DMS53 (cell line): Measurements from ENCODE around the gene SEC63.
"Not testable (repeated sequence)": the region's sequence is repeated elsewhere in the genome, so short reads cannot be mapped to it uniquely, and the experiment has no call there.

Source experiments
- DNase-seq: peaks from one replicate; lab custom pipeline; 2025; lab: John Stamatoyannopoulos, UW

The SEC63 gene, protein sequence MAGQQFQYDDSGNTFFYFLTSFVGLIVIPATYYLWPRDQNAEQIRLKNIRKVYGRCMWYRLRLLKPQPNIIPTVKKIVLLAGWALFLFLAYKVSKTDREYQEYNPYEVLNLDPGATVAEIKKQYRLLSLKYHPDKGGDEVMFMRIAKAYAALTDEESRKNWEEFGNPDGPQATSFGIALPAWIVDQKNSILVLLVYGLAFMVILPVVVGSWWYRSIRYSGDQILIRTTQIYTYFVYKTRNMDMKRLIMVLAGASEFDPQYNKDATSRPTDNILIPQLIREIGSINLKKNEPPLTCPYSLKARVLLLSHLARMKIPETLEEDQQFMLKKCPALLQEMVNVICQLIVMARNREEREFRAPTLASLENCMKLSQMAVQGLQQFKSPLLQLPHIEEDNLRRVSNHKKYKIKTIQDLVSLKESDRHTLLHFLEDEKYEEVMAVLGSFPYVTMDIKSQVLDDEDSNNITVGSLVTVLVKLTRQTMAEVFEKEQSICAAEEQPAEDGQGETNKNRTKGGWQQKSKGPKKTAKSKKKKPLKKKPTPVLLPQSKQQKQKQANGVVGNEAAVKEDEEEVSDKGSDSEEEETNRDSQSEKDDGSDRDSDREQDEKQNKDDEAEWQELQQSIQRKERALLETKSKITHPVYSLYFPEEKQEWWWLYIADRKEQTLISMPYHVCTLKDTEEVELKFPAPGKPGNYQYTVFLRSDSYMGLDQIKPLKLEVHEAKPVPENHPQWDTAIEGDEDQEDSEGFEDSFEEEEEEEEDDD

DNA sequence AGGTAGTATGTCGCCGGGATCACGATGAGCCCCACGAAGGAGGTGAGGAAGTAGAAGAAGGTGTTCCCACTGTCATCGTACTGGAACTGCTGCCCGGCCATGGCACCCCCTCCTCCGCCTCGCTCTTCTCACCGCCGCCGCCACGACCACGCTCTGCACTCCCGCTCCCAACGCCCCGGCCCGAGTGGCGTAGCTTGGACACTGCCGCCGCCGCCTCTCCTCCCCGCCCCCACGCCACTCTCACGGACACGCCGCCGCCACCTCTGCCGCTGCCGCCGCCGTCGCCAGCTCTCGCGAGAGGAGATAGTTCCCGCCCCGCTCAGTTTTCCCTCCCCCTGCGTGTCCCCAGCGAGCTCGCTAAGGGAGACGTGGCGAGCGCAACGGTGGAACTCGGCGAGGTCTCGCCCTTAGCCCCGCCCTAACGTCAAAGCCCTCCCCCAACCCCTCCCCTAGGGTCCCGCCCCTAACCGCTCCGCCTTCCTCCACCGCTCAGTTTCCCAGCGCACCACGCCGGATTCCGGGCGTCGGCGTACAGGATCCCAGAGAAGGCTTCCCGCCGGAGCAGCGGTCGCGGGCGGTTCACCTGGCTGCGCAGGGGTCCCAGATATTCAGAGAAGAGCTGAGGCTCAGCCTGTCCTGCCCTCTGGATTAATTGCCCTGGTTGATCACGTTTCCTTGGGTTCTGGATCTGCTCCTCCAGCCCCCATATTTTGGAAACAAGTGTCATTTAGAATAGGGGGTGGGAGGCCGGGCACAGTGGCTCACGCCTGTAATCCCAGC is at the start of gene SEC63:
Gene SEC63, minus strand, starts transcription at position 300 of the 780 bp plus-strand sequence. Its CDS starts 199 bp downstream, at position 101.
- peak; percentile 98 for DNase-seq

GRCh38 chr6:108005961-108006360 is 48.0 kb upstream of the SEC63 start:
- DNase-seq = no peak

- DNase-seq = no peak
These were observed 46.9 kb upstream of the SEC63 start for GRCh38 chr6:108004861-108005260.

DNA sequence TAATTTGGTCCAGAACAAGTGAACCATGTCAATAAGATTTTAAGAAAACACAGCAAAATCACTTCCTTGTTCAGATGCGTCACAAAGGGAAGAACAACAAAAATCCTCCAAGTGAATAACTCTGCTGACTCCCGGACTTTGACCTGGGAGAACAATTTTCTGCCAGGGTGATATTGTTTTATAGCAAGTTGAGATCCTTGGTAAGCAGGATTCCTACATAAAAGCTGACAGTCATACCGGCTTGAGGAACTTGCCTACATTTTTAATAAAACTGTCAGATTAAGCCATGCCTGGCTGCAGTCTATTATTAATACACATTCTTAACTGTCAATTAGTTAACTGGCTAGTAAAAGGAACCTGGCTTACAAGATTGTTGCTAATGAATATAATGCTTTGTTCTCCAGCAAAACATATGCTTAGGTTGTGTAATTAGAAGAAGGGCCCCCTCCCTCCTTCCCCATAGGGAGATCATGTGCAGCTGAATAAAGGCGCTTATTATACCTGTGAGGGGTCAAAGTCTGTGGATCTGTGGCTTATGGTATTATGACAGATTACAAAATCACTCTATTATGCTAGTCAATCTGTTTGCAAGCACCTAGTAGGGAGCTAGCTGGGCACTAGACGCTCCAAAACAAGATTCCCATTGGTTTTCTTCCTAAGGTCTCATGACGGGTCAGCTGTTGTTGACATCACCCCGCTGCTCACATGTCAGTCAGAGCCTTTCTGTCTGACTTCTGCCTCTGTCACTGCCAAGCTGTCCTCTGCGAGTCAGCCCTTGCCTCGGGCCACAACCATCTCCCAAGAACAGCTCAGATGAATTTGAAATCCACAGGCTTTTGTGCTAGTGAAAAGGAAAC is 44.6 kb upstream of the SEC63 start:
- peak; percentile 67 for DNase-seq

GRCh38 chr6:108001696-108002231 is 43.8 kb upstream of the SEC63 start:
- DNase-seq = no peak

GRCh38 chr6:108000259-108000658 is 42.3 kb upstream of the SEC63 start:
- DNase-seq = not testable (repeated sequence)

- DNase-seq = no peak
These were observed 41.3 kb upstream of the SEC63 start for GRCh38 chr6:107999341-107999740.

- DNase-seq = no peak
These were observed 34.0 kb upstream of the SEC63 start for GRCh38 chr6:107991772-107992550.

DNA sequence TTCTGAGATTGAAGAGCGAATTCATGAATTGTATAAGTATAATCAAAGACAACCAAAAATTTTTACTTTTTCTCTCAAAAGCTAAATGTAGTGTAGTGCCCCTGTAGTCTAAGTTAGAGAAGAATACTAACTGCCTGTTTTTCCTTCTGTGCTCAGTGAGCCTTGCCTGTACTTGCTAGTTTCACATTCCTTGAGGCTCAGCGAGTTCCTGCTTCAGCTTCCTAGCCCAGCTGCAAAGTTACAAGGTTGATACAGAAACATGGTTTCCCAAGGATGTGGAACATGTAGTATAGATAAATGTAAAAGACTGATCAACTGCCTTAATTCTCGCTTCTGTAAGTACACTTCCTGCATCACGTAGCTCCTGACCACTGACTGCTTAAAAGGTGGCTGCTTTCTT is 33.1 kb upstream of the SEC63 start:
- no peak for DNase-seq

- DNase-seq = not testable (repeated sequence)
These were observed 32.6 kb upstream of the SEC63 start for GRCh38 chr6:107990587-107990986.

DNA sequence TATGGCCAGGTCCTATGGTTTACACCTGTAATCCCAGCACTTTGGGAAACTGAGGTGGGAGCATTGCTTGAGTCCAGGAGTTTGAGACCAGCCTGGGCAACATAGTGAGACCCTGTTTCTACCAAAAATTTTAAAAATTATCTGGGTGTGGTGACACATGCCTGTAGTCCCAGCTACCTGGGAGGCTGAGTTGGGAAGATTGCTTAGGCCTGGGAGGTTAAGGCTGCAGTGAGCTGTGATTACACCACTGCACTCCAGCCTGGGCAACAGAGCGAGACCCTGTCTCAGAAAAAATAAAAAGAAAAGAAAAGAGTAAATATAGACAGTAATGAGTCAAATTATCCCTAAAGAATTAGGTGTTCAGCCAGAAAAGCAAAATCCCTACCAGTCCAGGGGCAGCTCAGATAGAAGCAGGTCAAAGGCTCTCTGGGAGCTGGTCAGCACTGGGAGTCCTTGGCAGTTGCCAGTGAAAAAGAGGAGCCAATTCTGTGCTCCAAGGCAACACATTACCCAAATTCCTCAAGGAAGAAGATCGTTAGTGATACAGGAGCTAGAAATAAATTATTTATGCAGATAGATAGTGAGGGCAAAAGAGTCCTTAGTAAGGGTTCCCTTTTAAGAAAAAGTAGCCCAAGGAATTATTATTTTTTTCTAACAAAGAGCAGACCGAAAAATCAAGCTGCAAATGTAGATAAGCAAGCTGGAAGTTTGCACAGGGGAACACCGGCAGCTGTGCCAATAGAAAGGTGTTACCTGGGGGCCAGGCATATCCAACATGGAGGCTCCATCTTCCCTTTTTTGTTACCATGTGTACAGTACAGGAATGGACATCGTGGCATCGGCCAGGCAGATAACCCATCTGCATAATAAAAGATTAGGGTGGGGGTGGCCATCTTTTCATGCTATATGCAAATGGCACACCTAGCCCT is 31.4 kb upstream of the SEC63 start:
- peak; percentile 10 for DNase-seq

- DNase-seq = no peak
These were observed 30.6 kb upstream of the SEC63 start for GRCh38 chr6:107988570-107988969.

- no peak for DNase-seq
These were observed 29.8 kb upstream of the SEC63 start for GRCh38 chr6:107987805-107988204.

DNA sequence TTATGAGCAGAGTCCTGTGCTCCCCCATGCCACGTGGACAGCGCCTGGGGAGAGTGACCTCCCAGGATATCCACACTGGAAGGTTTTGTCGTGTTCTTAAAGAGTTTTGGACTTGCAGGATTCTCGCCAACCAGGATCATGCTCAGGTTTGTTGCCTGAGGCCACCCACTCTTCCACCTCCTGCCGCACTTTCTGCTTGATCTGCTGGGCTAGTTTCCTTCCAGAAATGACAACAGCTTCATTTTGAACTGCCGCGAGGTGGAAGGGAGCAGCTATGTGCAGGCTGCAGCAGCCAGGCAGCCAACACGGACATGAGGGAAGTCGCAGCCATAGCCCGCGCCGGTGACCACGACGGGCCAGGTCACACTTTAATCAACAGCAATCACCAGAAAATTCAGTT is 27.7 kb upstream of the SEC63 start:
- DNase-seq = no peak

GRCh38 chr6:107983811-107984210 is 25.8 kb upstream of the SEC63 start:
- DNase-seq = no peak

DNA sequence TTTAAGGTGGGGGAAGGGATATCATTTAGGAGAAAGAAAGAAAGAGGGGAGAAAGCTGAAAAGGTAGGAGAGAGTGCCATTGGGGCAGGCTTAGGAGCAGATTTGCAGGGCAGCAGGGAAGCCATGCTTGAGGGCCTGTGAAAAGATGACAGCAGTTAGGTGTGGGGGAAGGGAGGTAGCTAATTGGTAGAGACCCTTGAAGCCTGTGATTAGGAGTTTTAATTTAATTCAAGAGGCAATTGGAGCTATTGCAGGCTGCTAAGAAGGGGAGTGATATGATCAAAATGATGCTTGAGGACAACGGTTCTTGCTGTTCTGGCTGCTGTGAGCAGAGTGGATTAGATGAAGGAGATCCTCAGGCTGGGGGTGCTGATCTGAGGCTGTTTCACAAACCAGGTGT is 24.5 kb upstream of the SEC63 start:
- DNase-seq = no peak

DNA sequence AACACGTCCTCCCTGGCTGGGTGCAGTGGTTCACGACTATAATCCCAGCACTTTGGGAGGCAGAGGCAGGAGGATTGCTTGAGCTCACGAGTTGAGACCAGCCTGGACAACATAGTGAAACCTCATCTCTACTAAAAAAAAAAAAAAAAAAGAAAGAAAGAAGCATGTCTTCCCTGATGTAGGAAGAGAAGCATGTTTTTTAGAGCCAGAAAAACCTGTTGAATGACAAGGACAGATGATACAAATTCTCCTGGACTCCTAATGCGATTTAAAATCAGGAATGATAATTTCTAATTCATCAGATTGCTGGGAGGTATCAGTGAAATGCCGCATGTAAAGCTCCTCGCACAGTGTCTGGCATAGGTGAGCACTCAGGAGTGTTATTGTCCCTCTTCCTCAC is 23.7 kb upstream of the SEC63 start:
- DNase-seq = no peak

DNA sequence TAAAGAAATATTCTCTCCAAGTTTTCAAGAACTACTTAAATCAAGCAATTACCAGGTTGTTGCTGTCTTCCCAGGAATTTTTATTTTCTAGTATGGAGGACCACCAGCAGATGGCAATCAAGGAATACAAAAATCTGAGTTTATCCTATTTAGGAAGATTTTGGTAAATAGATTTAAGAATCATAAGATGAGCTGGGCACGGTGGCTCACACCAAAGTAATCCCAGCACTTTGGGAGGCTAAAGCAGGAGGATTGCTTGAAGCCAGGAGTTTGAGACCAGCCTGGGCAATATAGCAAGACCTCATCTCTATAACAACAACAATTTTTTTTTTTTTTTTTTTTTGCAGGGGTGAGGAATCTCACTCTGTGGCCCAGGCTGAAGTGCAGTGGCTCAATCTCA is 19.3 kb upstream of the SEC63 start:
- DNase-seq = peak; percentile 47

DNA sequence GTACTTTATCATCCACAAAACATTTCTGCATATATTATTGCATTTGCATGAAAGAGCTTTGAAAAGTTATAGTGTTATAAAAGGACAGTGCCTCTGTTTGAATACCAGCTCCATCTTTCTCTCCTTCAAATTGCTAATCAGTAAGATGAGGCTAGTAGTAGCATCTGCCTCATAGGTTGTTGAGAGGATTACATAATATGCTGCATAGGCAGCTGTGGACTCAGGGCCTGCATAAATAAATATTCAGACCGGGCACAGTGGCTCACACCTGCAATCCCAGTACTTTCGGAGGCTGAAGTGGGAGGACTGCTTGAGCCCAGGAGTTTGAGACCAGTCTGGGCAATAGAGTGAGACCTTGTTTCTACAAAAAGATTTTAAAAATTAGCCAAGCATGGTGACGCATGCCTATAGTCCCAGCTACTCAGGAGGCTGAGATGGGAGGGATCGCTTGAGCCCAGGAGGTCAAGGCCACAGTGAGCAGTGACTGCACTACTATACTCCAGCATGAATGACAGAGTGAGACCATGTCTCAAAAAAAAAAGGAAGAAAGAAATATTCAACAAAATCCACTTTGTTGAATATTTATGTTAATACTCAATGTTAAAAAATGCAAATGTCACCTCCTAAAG is 18.3 kb upstream of the SEC63 start:
- peak; percentile 17 for DNase-seq
